Coronary artery (tissue), 2 donors: ENCODE results near the gene GTPBP4.

Experiments
- DNase-seq: peaks from one replicate; pipeline ENCODE4 v3.0.0-alpha.2; 2017; ENCODE audit warnings: low spot score
- H3K27ac ChIP-seq, 2 donors: fragments of 200-600 bp; sonication (generic); one replicate each; pipeline ENCODE4 v1.5.1; 2016 to 2019
- H3K4me3 ChIP-seq: fragments of 200-600 bp; sonication (generic); 2 replicates; pipeline ENCODE4 v1.5.1; 2016; ENCODE audit warnings: mild to moderate bottlenecking, moderate library complexity
- CTCF ChIP-seq: fragments of 200-600 bp; sonication (generic); IDR thresholded peaks from one replicate; pipeline ENCODE4 v1.5.1; 2019; ENCODE audit warnings: antibody characterized with exemption

GTPBP4 gene

GRCh38 chr10:947881-948280 is 40.4 kb upstream of the GTPBP4 start:
- no peak overlapping the region for H3K27ac ChIP-seq
- DNase-seq: no peak
- TF ChIP-seq CTCF: no peak
- H3K4me3 ChIP-seq: no peak overlapping the region

GRCh38 chr10:948347-948746 is 39.9 kb upstream of the GTPBP4 start:
- no peak for DNase-seq
- TF ChIP-seq CTCF: no peak
- Histone ChIP-seq H3K27ac (no peak overlapping the region), H3K4me3 (no peak overlapping the region)

DNA sequence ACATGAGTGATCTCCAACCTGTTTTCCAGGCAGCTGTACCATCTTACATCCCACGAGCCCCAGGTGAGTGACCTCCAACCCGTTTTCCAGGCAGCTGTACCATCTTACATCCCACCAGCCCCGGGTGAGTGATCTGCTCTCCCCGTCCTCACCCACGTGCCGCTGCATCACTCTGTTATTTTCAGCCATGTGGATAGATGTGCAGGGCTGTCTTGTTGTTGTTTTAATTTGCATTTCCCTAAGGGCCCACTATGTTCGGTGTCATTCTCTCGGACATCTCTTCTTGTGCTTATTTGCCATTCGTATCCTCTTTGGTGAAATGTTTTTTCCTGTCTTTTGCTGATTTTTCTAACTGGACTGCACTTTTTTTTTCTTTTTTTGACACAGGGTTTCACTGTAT is 38.8 kb upstream of the GTPBP4 start:
- H3K4me3 ChIP-seq: no peak overlapping the region
- TF ChIP-seq CTCF: no peak
- DNase-seq: no peak
- no peak overlapping the region for H3K27ac ChIP-seq

DNA sequence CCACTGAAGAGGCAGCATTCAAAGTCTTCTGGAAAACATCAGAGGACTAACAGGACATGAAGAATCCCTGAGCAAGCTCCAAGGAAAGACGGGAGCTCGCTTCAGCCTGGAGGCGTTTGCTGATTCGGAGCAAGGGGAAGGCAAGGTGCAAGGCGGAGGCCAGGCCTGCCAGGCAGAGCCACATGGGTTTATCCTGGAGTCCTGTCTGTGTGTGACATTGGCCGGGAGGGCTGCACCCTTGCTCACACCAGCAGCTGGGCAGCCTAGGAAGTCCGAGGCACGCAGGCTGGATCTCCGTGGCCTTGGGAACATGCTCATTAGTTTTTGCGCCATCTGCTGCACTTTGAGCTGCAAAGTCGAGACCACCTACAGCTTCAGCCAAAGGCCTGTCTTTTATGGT is 34.4 kb upstream of the GTPBP4 start:
- Histone ChIP-seq H3K4me3 (no peak overlapping the region), H3K27ac (no peak overlapping the region)
- no peak for DNase-seq
- TF ChIP-seq CTCF: no peak

DNA sequence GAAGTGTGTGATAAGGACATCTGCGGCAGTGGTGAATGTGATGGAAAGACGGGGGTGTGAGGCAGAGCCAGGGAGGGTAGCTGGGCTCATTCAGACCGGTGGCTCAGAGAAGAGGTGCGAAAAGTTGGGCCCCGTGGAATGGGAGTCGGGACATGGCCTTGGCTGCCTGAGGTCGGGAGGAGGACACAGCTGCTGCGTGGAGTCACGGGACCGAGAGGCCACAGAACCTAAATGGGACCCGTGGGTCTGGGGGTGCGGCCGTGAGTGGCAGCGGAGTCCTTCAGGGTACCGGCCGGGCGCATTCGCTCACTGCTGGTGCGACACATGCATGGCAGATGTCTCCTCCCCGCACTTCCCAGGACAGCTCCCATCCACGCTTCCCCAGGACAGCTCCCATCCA is 33.8 kb upstream of the GTPBP4 start:
- no peak for DNase-seq
- TF ChIP-seq CTCF: no peak
- Histone ChIP-seq H3K27ac (no peak overlapping the region), H3K4me3 (no peak overlapping the region)

DNA sequence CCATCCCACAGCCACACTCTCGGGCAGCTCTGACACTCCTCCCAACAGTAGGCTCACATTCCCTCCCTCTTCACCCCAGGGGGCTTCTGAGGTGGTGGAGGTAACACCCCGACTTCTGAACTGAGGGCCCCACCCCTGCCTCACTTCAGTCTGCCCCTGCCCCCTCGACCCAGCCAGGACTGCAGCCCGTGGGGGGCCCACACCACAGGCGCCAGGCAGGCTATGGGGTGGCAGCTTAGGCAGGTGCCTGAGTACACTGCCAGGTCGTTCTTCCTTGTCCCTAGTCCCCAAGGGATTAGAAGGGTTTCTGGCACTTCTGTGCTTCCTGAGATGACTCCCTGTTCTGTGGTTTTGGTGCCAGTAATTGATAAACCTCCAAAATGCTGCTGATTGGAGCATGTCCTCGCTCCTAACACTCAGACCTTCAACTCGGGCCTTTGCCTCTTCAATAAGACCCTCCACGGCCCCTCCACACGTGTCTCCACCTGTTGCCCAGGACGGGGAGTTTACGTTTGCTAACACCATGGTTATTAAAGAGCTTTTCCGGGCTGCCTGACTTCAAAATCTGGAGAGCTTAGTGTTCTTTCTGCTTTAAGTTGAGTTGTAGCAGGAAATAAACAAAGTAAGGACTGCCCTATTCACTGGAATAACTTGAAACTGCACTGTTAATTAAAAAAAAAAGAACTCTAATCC is 33.0 kb upstream of the GTPBP4 start:
- Histone ChIP-seq H3K27ac (no peak overlapping the region), H3K4me3 (no peak overlapping the region)
- DNase-seq: no peak
- TF ChIP-seq CTCF: no peak

DNA sequence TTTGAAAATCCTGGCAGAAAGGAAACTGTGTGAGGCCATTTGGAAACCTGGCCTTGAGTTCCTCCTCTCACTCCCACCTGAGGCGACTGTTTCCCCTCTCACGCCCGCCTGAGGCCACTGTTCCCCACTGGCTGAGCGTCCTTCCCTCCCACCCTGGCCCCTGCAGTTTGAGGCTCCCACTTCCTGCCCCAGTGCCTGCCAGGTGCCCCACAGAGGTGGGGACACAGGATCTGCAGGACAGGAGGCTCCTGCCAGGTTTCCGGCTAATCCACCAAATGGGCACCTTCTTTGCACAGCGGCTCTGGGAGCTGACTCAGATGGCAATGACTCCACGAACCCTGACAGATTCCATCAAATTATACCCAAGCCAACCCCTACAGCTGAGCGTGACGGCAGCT is 32.4 kb upstream of the GTPBP4 start:
- no peak for TF ChIP-seq CTCF
- no peak for DNase-seq
- no peak overlapping the region for H3K4me3 ChIP-seq
- H3K27ac ChIP-seq: no peak overlapping the region
